A549 (cell line): ENCODE data around the gene REPS1. TPM values are rescaled to one million over a fixed set of nuclear protein-coding genes. Genes with fewer than 3 reads are reported as not detected.
A peak's percentile ranks its signal among the peaks of the same experiment; 100 is the strongest.

Experiments
- ATAC-seq, 2 experiments: fragments of 200-7000 bp in 1 of 2; fragments of >200 bp in 1 of 2; cut with Nextera tagmentation in 1 of 2; cut with Tn5 transposase in 1 of 2; 3 replicates each; pipeline versions ENCODE4 v1.8.0 to v1.9.1; 2018 to 2020; ENCODE audit warnings: mild to moderate bottlenecking in 1 of 2, moderate library complexity in 1 of 2
- CTCF ChIA-PET: fragments of 300-600 bp; sonication (Branson Sonifier 250); formaldehyde crosslinking; extraction: SDS; loops from one replicate; lab custom pipeline; 2021; ENCODE audit warnings: antibody characterized with exemption, inconsistent platforms; lab: Yijun Ruan, JAX
- POLR2A ChIA-PET: fragments of 350-600 bp; formaldehyde crosslinking; extraction: SDS; loops from one replicate; lab custom pipeline; 2021; ENCODE audit warnings: antibody characterized with exemption, inconsistent platforms; lab: Yijun Ruan, JAX
- DNase-seq, 2 experiments: peaks; one replicate each; pipeline versions ENCODE4 v3.0.0 to v3.0.0-alpha.2; 2011 to 2016; ENCODE audit warnings: low read depth in 1 of 2, low spot score in 1 of 2
- FAIRE-seq: peaks from 2 replicates; lab custom pipeline; 2011; peaks lifted over from hg19 to GRCh38; lab: Jason Lieb, UNC
- H3K27ac ChIP-seq, 2 experiments: fragments of >200 bp; sonication (Bioruptor Twin); formaldehyde crosslinking; 3 replicates each; pipeline ENCODE4 v1.5.1; 2016 to 2017
- H3K4me1 ChIP-seq: fragments of >200 bp; sonication (Bioruptor Twin); formaldehyde crosslinking; 3 replicates; pipeline ENCODE4 v1.6.1; 2016
- H3K4me2 ChIP-seq: fragments of >200 bp; sonication (Bioruptor Twin); formaldehyde crosslinking; 3 replicates; pipeline ENCODE4 v1.6.1; 2016
- H3K4me3 ChIP-seq: fragments of >200 bp; sonication (Bioruptor Twin); formaldehyde crosslinking; 3 replicates; pipeline ENCODE4 v1.5.1; 2016
- H3K9me3 ChIP-seq: fragments of >200 bp; sonication (Bioruptor Twin); formaldehyde crosslinking; 3 replicates; pipeline ENCODE4 v1.6.1; 2016
- ATOH8 ChIP-seq: fragments of 250-450 bp; sonication (Bioruptor Pico); IDR thresholded peaks from 2 replicates; pipeline ENCODE4 v1.5.0; 2020; ENCODE audit warnings: low read depth, mild to moderate bottlenecking, moderate library complexity
- BHLHE40 ChIP-seq: IDR thresholded peaks from 2 replicates; pipeline ENCODE4 v1.6.1; 2012; ENCODE audit warnings: low read depth, low read length, inconsistent platforms
- CBX2 ChIP-seq: fragments of 200-600 bp; sonication (generic); IDR thresholded peaks from 2 replicates; pipeline ENCODE4 v1.6.1; 2016; ENCODE audit warnings: low read depth, mild to moderate bottlenecking, borderline replicate concordance
- CEBPB ChIP-seq, 2 experiments: fragments of >200 bp in 1 of 2; sonication (Bioruptor Twin) in 1 of 2; formaldehyde crosslinking in 1 of 2; IDR thresholded peaks; 2 replicates each; pipeline ENCODE4 v1.6.1; 2012 to 2016
- CTCF ChIP-seq: fragments of >200 bp; sonication (Bioruptor Twin); formaldehyde crosslinking; IDR thresholded peaks from 3 replicates; pipeline ENCODE4 v1.5.1; 2016
- EHF ChIP-seq: fragments of 250-450 bp; sonication (Bioruptor Pico); IDR thresholded peaks from 2 replicates; pipeline ENCODE4 v1.5.0; 2020; ENCODE audit warnings: mild to moderate bottlenecking
- EHMT2 ChIP-seq: fragments of 200-600 bp; sonication (generic); IDR thresholded peaks from 2 replicates; pipeline ENCODE4 v1.6.1; 2016; ENCODE audit warnings: antibody characterized with exemption, low read depth, mild to moderate bottlenecking, moderate library complexity
- ELK1 ChIP-seq: fragments of 150-350 bp; IDR thresholded peaks from 2 replicates; pipeline ENCODE4 v1.6.1; 2014; ENCODE audit warnings: low read depth, mild to moderate bottlenecking, low read length
- ESRRA ChIP-seq: fragments of 150-350 bp; IDR thresholded peaks from 2 replicates; pipeline ENCODE4 v1.6.1; 2014; ENCODE audit warnings: mild to moderate bottlenecking, low read length, borderline replicate concordance
- FOSL2 ChIP-seq, 2 experiments: fragments of 450-650 bp in 1 of 2; fragments of >200 bp in 1 of 2; sonication (Bioruptor Twin) in 1 of 2; formaldehyde crosslinking; IDR thresholded peaks; 2 replicates each; pipeline versions ENCODE4 v1.5.0 to v1.6.1; 2016 to 2020; ENCODE audit warnings: mild to moderate bottlenecking in 1 of 2, moderate library complexity in 1 of 2
- HES2 ChIP-seq: fragments of >200 bp; sonication (Bioruptor Twin); formaldehyde crosslinking; IDR thresholded peaks from 2 replicates; pipeline ENCODE4 v1.6.1; 2016
- HOXA7 ChIP-seq: fragments of 250-450 bp; sonication (Bioruptor Pico); IDR thresholded peaks from 2 replicates; pipeline ENCODE4 v1.5.0; 2020; ENCODE audit warnings: mild to moderate bottlenecking, moderate library complexity
- HOXB13 ChIP-seq: fragments of 250-450 bp; sonication (Bioruptor Pico); IDR thresholded peaks from 2 replicates; pipeline ENCODE4 v1.5.0; 2020; ENCODE audit warnings: low read depth, mild to moderate bottlenecking, moderate library complexity
- KDM1A ChIP-seq: fragments of 200-600 bp; sonication (generic); IDR thresholded peaks from 2 replicates; pipeline ENCODE4 v1.6.1; 2016; ENCODE audit warnings: low read depth, mild to moderate bottlenecking
- MAFK ChIP-seq: fragments of 450-650 bp; IDR thresholded peaks from 2 replicates; pipeline ENCODE4 v1.6.1; 2014; ENCODE audit not compliant: partially characterized antibody
- MAZ ChIP-seq: fragments of 150-350 bp; IDR thresholded peaks from 2 replicates; pipeline ENCODE4 v1.6.1; 2014; ENCODE audit warnings: antibody characterized with exemption, low read depth, low read length, borderline replicate concordance
- MYC ChIP-seq: IDR thresholded peaks from 2 replicates; pipeline ENCODE4 v1.6.1; 2012; ENCODE audit warnings: mild to moderate bottlenecking, inconsistent platforms, low read length, improper control_type of control experiment, borderline replicate concordance
- NPAS2 ChIP-seq: fragments of 250-450 bp; sonication (Bioruptor Pico); IDR thresholded peaks from 2 replicates; pipeline ENCODE4 v1.8.0; 2022; ENCODE audit warnings: mild to moderate bottlenecking, moderate library complexity, borderline replicate concordance
- PHF8 ChIP-seq: fragments of 200-600 bp; sonication (generic); IDR thresholded peaks from 2 replicates; pipeline ENCODE4 v1.6.1; 2016; ENCODE audit warnings: low read depth, mild to moderate bottlenecking, antibody characterized with exemption, moderate library complexity, borderline replicate concordance
- RAD21 ChIP-seq, 2 experiments: fragments of >200 bp in 1 of 2; sonication (Bioruptor Twin) in 1 of 2; formaldehyde crosslinking in 1 of 2; IDR thresholded peaks in 1 of 2; conservative IDR thresholded peaks in 1 of 2; 2 replicates in 1 of 2; 3 replicates in 1 of 2; pipeline ENCODE4 v1.6.1; 2012 to 2018; ENCODE audit warnings: inconsistent platforms in 1 of 2
- RARB ChIP-seq: fragments of 250-450 bp; sonication (Bioruptor Pico); IDR thresholded peaks from 2 replicates; pipeline ENCODE4 v1.8.0; 2021; ENCODE audit warnings: mild to moderate bottlenecking, moderate library complexity
- SMC3 ChIP-seq: fragments of >200 bp; sonication (Bioruptor Twin); formaldehyde crosslinking; IDR thresholded peaks from 3 replicates; pipeline ENCODE4 v1.6.1; 2018; ENCODE audit warnings: inconsistent platforms
- SREBF2 ChIP-seq: fragments of 450-650 bp; IDR thresholded peaks from 2 replicates; pipeline ENCODE4 v1.6.1; 2014; ENCODE audit warnings: mild to moderate bottlenecking, moderate library complexity
- USF2 ChIP-seq: fragments of 450-650 bp; IDR thresholded peaks from 2 replicates; pipeline ENCODE4 v1.6.1; 2014; ENCODE audit warnings: antibody characterized with exemption
- ZNF302 ChIP-seq: fragments of 250-450 bp; sonication (Bioruptor Pico); IDR thresholded peaks from 2 replicates; pipeline ENCODE4 v1.9.0; 2021; ENCODE audit warnings: inconsistent platforms, mild to moderate bottlenecking, moderate library complexity
- WGBS: methylation state at CpG from one replicate; pipeline ENCODE4 v1.1.6; 2017; ENCODE audit errors: missing lambda C conversion rate; 5-methylcytosine and 5-hydroxymethylcytosine counted together
- polyA plus RNA-seq, 4 experiments: library from polyadenylated mRNA; depleted of rRNA in 3 of 4; stranded (reverse); fragments of >200 nt; fragmentation: RNase III in 1 of 4; extraction: RNeasy Plus Mini Kit Qiagen cat#74134 plus additional on column Dnase treatment in 1 of 4; gene quantifications; 2 replicates in 3 of 4; 3 replicates in 1 of 4; pipeline ENCODE4 v1.2.3, GENCODE V29; 2011 to 2017

Gene REPS1
- polyA plus RNA-seq, 2 of the 4 experiments (the other 2 are of a cell fraction): 16.3 to 36.4 TPM

GRCh38 chr6:138987643-138988468 lies at the start of gene REPS1 (continued):
- TF ChIP-seq HES2: no peak
- TF ChIP-seq RAD21 (conservative IDR thresholded peaks at IDR 0.05 in 1 of 2, IDR thresholded peaks at IDR 0.05 in 1 of 2): peak; percentile 49 to 68; a peak in 4 of 5 replicates
- no peak for TF ChIP-seq RARB (CRISPR knock-in tag)
- no peak for TF ChIP-seq CBX2
- peak; percentile 85 for TF ChIP-seq CTCF
- TF ChIP-seq FOSL2 (IDR thresholded peaks at IDR 0.05): no peak
- TF ChIP-seq FOSL2 (CRISPR knock-in tag; IDR thresholded peaks at IDR 0.05): no peak
- TF ChIP-seq MAFK: no peak
- TF ChIP-seq HOXA7 (CRISPR knock-in tag): no peak
- TF ChIP-seq ESRRA: no peak
- TF ChIP-seq EHMT2: no peak
- TF ChIP-seq ELK1: no peak
- TF ChIP-seq ATOH8 (CRISPR knock-in tag): no peak
- no peak for TF ChIP-seq CEBPB (IDR thresholded peaks at IDR 0.05)
- TF ChIP-seq PHF8: peak; percentile 77; the same call in 1 of the 2 replicates
- TF ChIP-seq HOXB13 (CRISPR knock-in tag): no peak; the same call in 1 of the 2 replicates
- TF ChIP-seq USF2: no peak
- TF ChIP-seq EHF (CRISPR knock-in tag): no peak
- TF ChIP-seq SMC3: peak; percentile 85
- TF ChIP-seq MAZ: no peak
- no peak for TF ChIP-seq BHLHE40
- TF ChIP-seq KDM1A: no peak
- no peak for TF ChIP-seq NPAS2 (CRISPR knock-in tag)
- TF ChIP-seq SREBF2: no peak

GRCh38 chr6:139037490-139037889 lies 49.4 kb upstream of the REPS1 start:
- no peak for ATAC-seq
- Histone ChIP-seq H3K4me3 (no peak overlapping the region), H3K4me2 (no peak overlapping the region), H3K9me3 (no peaks in the 10 kb centered on the region), H3K27ac (no peak overlapping the region), H3K4me1 (no peaks in the 10 kb centered on the region)
- no peak for FAIRE-seq
- TF ChIP-seq ZNF302 (no peak), MYC (no peak), ESRRA (no peak), MAZ (no peak)
- CTCF ChIA-PET: no interaction called here
- 96% methylated on average over 5 of the region's 5 CpGs for WGBS
- DNase-seq: no peak
- POLR2A ChIA-PET: no interaction called here
